Transverse colon (tissue), 4 donors: ENCODE results near the gene PPP1R3D.

Experiments
- CTCF ChIP-seq, 5 experiments: fragments of 200-600 bp in 3 of 5; fragments of 450-650 bp in 2 of 5; sonication (generic) in 3 of 5; IDR thresholded peaks; 1 replicate in 2 of 5; 2 replicates in 3 of 5; pipeline ENCODE4 v1.5.1; 2016 to 2017; ENCODE audit warnings: antibody characterized with exemption in 5 of 5, inconsistent platforms in 3 of 5, mild to moderate bottlenecking in 2 of 5, moderate library complexity in 1 of 5
- POLR2A ChIP-seq: fragments of 450-650 bp; IDR thresholded peaks from one replicate; pipeline ENCODE4 v1.6.1; 2016; ENCODE audit warnings: antibody characterized with exemption, mild to moderate bottlenecking, moderate library complexity
- POLR2AphosphoS5 ChIP-seq, 3 donors: sonication (generic); formaldehyde crosslinking; IDR thresholded peaks; one replicate each; pipeline ENCODE4 v1.6.1; 2016; ENCODE audit warnings: antibody characterized with exemption in 3 of 3

- TF ChIP-seq CTCF (IDR thresholded peaks at IDR 0.05) (no peak), POLR2A (no peak), POLR2AphosphoS5 (IDR thresholded peaks at IDR 0.05) (no peak)
These were observed 5.1 kb upstream of the PPP1R3D start for GRCh38 chr20:59945175-59945574.
